GM21717 (cell line): Measurements from ENCODE around the gene KCNK2.
"Not testable (repeated sequence)": the region's sequence is repeated elsewhere in the genome, so short reads cannot be mapped to it uniquely, and the experiment has no call there.

Experiments used
- ATAC-seq: cut with Tn5 transposase; IDR thresholded peaks from one replicate; pipeline ENCODE4 v1.9.1; 2021; ENCODE audit warnings: mild to moderate bottlenecking, moderate library complexity; ENCODE audit not compliant: unreplicated experiment

KCNK2 gene

GRCh38 chr1:215147024-215147423, 64.5 kb downstream of the KCNK2 start:
- no peak for ATAC-seq

GRCh38 chr1:215151841-215152549, 69.5 kb downstream of the KCNK2 start:
- no peak for ATAC-seq

GRCh38 chr1:215156232-215156631, 73.7 kb downstream of the KCNK2 start:
- ATAC-seq = no peak

DNA sequence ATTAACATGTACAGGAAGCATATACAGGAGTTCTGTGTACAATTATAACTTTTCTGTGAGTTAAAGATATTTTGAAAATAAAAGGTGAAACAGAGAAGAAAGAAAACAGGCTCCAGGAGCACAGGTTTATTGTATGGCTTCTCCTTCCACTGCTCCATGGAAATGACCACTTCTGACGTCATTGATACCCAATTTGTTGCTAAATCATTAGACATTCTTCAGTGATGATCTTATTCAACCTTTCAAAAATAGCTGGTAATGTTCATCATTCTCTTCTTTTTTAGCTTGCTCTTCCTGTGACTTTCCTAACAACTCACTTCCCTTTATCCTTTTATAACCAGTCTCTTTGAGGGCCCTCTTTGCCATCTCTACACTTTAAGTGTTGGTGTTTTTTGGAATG, 77.8 kb downstream of the KCNK2 start:
- no peak for ATAC-seq

DNA sequence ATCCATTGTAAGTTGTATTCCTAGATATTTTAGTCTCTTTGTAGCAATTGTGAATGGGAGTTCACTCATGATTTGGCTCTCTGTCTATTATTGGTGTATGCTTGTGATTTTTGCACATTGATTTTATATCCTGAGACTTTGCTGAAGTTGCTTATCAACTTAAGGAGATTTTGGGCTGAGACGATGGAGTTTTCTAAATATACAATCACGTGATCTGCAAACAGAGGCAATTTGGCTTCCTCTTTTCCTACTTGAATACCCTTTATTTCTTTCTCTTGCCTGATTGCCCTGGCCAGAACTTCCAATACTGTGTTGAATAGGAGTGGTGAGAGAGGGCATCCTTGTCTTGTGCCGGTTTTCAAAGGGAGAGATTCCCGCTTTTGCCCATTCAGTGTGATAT, 80.6 kb downstream of the KCNK2 start:
- not testable (repeated sequence) for ATAC-seq

GRCh38 chr1:215166886-215167285, 84.3 kb downstream of the KCNK2 start:
- ATAC-seq = no peak

GRCh38 chr1:215181518-215181917, 99.0 kb downstream of the KCNK2 start:
- no peak for ATAC-seq

- ATAC-seq = no peak
Measured at GRCh38 chr1:215185067-215185620, 102.6 kb downstream of the KCNK2 start.

DNA sequence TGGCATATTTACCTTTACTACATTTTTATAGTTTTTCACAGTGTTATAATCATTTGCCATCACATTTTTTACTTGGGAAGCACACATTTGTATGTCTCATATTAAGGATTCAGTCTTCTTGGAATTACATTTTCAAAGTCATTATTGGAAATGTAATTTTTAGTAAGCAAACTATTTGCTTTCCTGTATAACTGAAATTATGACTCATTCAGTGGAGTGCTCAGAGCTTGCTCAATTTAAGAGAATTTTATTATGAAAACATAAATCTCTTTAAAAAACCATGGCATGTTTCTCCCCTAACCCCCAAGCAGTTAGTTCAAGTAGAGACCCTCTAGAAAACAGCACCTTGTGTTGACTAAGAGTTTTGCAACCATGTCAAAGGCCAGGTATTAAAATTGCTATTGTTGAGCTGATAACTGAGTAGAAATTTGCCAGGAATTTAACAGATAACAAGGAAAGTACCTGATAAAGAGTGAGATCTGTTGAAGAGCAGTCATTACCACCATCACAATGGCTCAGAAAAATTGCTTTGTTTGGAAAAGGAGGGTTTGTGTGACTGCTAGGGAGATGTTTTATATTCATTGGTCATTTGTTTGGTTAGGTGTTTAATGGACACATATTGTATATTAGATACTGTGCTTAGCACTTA, 105.9 kb downstream of the KCNK2 start:
- ATAC-seq = no peak

GRCh38 chr1:215192306-215192705, 109.8 kb downstream of the KCNK2 start:
- ATAC-seq = no peak

DNA sequence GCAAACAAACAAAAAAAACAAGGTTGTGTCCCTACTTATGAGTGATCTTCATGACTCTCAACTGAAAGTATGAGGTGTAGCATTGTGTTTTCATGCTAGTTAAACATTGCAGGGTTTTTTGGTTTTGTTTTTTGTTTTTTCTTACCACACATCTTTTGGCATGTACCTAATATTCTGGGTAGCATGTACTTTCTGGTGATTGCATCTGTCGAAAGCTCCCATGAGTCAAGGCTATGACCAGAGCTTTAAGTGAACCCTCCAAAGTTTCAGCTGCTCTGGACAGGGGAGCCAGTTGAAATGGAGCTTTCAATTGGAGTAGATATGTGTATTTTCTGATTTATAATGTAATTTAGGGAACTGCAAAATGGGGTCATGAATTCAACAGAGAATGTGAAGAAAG, 115.5 kb downstream of the KCNK2 start:
- no peak for ATAC-seq

DNA sequence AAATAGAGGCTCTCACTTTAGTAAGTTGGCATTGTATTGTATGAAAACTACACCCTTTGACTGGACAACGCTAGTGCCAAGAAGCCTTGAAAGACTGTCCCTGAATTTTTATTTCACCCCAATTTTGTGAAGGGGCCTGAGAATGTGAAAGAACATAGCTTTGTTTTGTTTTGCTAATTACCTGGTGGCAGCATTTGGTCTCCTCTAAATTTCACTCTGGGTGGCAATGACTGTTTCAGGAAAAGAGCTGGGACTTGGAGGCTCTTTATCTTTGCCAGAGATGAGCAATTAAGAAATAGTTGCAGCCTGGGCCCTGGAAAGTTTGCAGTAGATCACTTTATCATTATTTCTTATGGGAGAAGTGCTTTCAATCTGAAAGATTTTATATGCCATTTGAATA, 117.6 kb downstream of the KCNK2 start:
- ATAC-seq = no peak

- ATAC-seq = no peak
Measured at GRCh38 chr1:215201283-215201682, 118.7 kb downstream of the KCNK2 start.

DNA sequence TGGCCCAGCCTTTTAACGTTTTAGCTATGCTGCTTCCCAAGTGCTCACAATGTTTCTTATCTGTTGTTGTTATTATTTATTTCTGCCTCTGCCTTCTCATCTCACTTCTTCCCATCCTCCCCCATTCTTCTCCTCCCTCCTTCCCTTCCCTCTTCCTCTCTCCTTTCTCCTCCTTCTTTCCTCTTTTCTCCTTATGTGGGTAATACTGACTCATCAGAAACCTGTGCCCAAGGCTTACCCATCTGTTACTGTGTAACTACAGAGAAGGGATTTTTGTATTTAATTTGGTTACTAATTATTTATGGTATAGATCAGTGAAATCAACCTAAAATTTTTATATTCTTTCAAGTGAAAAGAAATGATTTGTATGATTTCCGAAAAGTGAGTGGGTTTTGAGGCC, 120.3 kb downstream of the KCNK2 start:
- no peak for ATAC-seq

- ATAC-seq = no peak
Measured at GRCh38 chr1:215210167-215210566, 127.6 kb downstream of the KCNK2 start.

DNA sequence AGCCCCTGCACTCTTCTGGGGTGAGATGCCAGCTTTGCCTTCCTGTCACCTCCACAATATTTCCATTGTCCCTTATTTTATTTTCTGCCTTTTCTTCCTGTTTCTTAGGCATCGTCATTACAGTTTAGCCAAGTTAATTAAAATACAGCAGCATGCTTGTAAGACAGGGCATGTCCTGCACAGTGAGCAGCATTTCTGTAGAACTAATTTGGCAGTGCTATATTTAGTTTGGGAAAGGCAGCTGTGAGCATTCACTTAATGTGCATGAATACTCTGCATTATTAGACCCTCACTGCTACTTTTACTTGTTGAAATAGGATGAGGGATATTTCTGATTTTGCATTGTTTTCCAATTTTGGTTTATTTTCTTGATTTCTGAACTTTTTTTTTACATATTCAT, 133.3 kb downstream of the KCNK2 start:
- no peak for ATAC-seq

GRCh38 chr1:215219372-215219771, 136.8 kb downstream of the KCNK2 start:
- no peak for ATAC-seq

- ATAC-seq = no peak
Measured at GRCh38 chr1:215220346-215220745, 137.8 kb downstream of the KCNK2 start.

DNA sequence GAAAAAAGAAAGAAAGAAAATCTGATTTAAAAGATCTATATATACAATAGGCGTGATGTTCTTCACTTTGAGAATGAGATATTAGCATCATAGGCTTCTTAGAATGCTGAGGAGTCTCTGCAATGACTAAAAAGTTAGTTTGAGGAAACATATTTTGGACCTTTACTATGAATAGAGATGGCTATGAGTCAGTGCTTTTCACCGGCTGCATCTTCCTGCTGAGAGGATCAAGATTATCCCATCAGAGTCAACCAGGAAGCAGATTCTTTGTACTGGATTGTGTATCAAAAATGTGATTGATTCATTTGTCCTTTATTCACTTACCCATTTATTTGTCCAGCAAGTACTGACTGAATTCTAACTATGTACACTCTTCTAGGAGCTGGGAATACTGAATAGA, 144.2 kb downstream of the KCNK2 start:
- no peak for ATAC-seq

- no peak for ATAC-seq
Measured at GRCh38 chr1:215228193-215228592, 145.7 kb downstream of the KCNK2 start.

GRCh38 chr1:215241451-215241850, 158.9 kb downstream of the KCNK2 start:
- ATAC-seq = no peak

DNA sequence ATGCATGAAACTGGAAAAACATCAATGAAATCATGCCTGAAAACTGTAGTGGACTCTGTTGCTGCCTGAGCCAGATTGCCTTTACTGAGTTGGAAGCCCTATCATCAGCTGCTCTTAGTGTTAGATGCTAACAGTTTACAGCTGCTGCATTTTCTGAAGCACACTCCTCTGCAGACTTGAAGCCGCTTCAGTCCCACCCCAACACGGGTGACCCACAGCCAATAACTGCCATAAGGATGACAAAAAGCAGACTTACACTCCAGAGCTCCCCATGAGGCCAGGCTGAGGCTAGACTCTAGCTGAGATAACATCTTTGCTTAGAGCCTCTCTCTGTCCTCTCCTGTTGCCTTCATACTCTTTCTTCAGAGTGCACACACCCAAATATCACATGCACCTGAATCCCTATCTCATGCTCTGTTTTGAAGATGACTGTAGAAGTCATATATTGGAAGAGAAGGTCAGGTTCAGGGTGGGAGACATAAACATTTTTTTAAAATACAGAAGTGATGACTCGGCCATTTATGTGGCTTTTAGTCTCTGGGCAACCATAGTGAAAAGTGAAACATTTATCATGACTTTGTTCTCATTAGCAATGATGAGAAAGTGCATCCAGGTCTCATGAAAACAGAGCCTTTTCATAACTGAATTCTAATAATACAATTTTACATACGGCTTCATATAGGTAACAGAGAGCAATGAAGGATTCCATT, 161.0 kb downstream of the KCNK2 start:
- ATAC-seq = no peak
